ENCODE results near the gene RAB11FIP2. TPM values are rescaled to one million over a fixed set of nuclear protein-coding genes. Genes with fewer than 3 reads are reported as not detected.
"Not testable (repeated sequence)": the region's sequence is repeated elsewhere in the genome, so short reads cannot be mapped to it uniquely, and the experiment has no call there.

The RAB11FIP2 gene
- total RNA-seq, 1 donor = 38.7 TPM

- DNase-seq (ENCODE audit: insufficient read length, low spot score, missing footprints) = no peak
These were observed 30.0 kb upstream of the RAB11FIP2 start for GRCh38 chr10:118076705-118077104.

GRCh38 chr10:118072840-118073239 lies 26.1 kb upstream of the RAB11FIP2 start:
- Histone ChIP-seq H3K4me2 (ENCODE audit: insufficient read depth, low read length) (no peak overlapping the region), H3K27me3 (ENCODE audit: insufficient read depth, low read length) (no peaks in the 10 kb centered on the region), H3K36me3 (ENCODE audit: insufficient read depth, low read length) (no peaks in the 10 kb centered on the region), H3K79me2 (ENCODE audit: insufficient read depth, low read length) (no peaks in the 10 kb centered on the region), H3K27ac (ENCODE audit: low read depth, low read length) (no peak overlapping the region), H3K4me3 (ENCODE audit: insufficient read depth, low read length) (no peak overlapping the region), H2AFZ (ENCODE audit: low read length) (no peak overlapping the region), H4K20me1 (ENCODE audit: insufficient read depth, low read length) (no peaks in the 10 kb centered on the region), H3K4me1 (ENCODE audit: insufficient read depth, low read length) (no peaks in the 10 kb centered on the region), H3K9me3 (ENCODE audit: low read depth, low read length) (no peaks in the 10 kb centered on the region)
- no peak for DNase-seq (ENCODE audit: insufficient read length, low spot score, missing footprints)
- TF ChIP-seq CTCF (IDR thresholded peaks at IDR 0.05; ENCODE audit: extremely low read depth, low read depth, low read length) = no peak

More at GRCh38 chr10:118076705-118077104, 30.0 kb upstream of the RAB11FIP2 start:
- H3K4me2 ChIP-seq (ENCODE audit: insufficient read depth, low read length) = no peak overlapping the region
- H4K20me1 ChIP-seq (ENCODE audit: insufficient read depth, low read length) = no peaks in the 10 kb centered on the region
- H2AFZ ChIP-seq (ENCODE audit: low read length) = no peak overlapping the region
- no peaks in the 10 kb centered on the region for H3K9me3 ChIP-seq (ENCODE audit: low read depth, low read length)
- H3K27me3 ChIP-seq (ENCODE audit: insufficient read depth, low read length) = no peaks in the 10 kb centered on the region
- no peak overlapping the region for H3K4me3 ChIP-seq (ENCODE audit: insufficient read depth, low read length)
- no peak for TF ChIP-seq CTCF (IDR thresholded peaks at IDR 0.05; ENCODE audit: extremely low read depth, low read depth, low read length)
- H3K79me2 ChIP-seq (ENCODE audit: insufficient read depth, low read length) = no peaks in the 10 kb centered on the region
- H3K36me3 ChIP-seq (ENCODE audit: insufficient read depth, low read length) = no peaks in the 10 kb centered on the region
- H3K27ac ChIP-seq (ENCODE audit: low read depth, low read length) = no peak overlapping the region
- no peaks in the 10 kb centered on the region for H3K4me1 ChIP-seq (ENCODE audit: insufficient read depth, low read length)

GRCh38 chr10:118067389-118067788 lies 20.6 kb upstream of the RAB11FIP2 start:
- not testable (repeated sequence) for H3K27ac ChIP-seq (ENCODE audit: low read depth, low read length); H2AFZ ChIP-seq (ENCODE audit: low read length); H3K79me2 ChIP-seq (ENCODE audit: insufficient read depth, low read length); H3K4me3 ChIP-seq (ENCODE audit: insufficient read depth, low read length); H3K9me3 ChIP-seq (ENCODE audit: low read depth, low read length); H3K4me2 ChIP-seq (ENCODE audit: insufficient read depth, low read length); DNase-seq (ENCODE audit: insufficient read length, low spot score, missing footprints); H3K27me3 ChIP-seq (ENCODE audit: insufficient read depth, low read length); H3K4me1 ChIP-seq (ENCODE audit: insufficient read depth, low read length); H3K36me3 ChIP-seq (ENCODE audit: insufficient read depth, low read length); H4K20me1 ChIP-seq (ENCODE audit: insufficient read depth, low read length)

GRCh38 chr10:118062798-118063238 lies 16.1 kb upstream of the RAB11FIP2 start:
- H3K36me3 ChIP-seq (ENCODE audit: insufficient read depth, low read length) = no peaks in the 10 kb centered on the region
- no peaks in the 10 kb centered on the region for H3K79me2 ChIP-seq (ENCODE audit: insufficient read depth, low read length)
- H3K27ac ChIP-seq (ENCODE audit: low read depth, low read length) = no peak overlapping the region
- H3K9me3 ChIP-seq (ENCODE audit: low read depth, low read length) = no peaks in the 10 kb centered on the region
- H3K4me2 ChIP-seq (ENCODE audit: insufficient read depth, low read length) = no peak overlapping the region
- H3K4me3 ChIP-seq (ENCODE audit: insufficient read depth, low read length) = no peak overlapping the region
- DNase-seq (ENCODE audit: insufficient read length, low spot score, missing footprints) = no peak
- no peaks in the 10 kb centered on the region for H3K27me3 ChIP-seq (ENCODE audit: insufficient read depth, low read length)
- no peak overlapping the region for H2AFZ ChIP-seq (ENCODE audit: low read length)
- no peaks in the 10 kb centered on the region for H4K20me1 ChIP-seq (ENCODE audit: insufficient read depth, low read length)
- H3K4me1 ChIP-seq (ENCODE audit: insufficient read depth, low read length) = no peaks in the 10 kb centered on the region
- no peak for TF ChIP-seq CTCF (IDR thresholded peaks at IDR 0.05; ENCODE audit: extremely low read depth, low read depth, low read length)

Data from osteoblast (primary cell).